Suprapubic skin (tissue), 4 donors: ENCODE measurements around the gene SLC8A1. TPM values are rescaled to one million over a fixed set of nuclear protein-coding genes. Genes with fewer than 3 reads are reported as not detected.
A peak's percentile ranks its signal among the peaks of the same experiment; 100 is the strongest.

Experiments
- DNase-seq, 2 donors: peaks; one replicate each; pipeline ENCODE4 v3.0.0-alpha.2; 2019; ENCODE audit warnings: low spot score in 2 of 2
- H3K27ac ChIP-seq: fragments of 200-600 bp; sonication (generic); one replicate; pipeline ENCODE4 v1.5.1; 2019
- H3K27me3 ChIP-seq: fragments of 200-600 bp; sonication (generic); one replicate; pipeline ENCODE4 v1.5.1; 2019
- H3K36me3 ChIP-seq: fragments of 200-600 bp; sonication (generic); one replicate; pipeline ENCODE4 v1.5.1; 2019
- H3K4me1 ChIP-seq: fragments of 200-600 bp; sonication (generic); one replicate; pipeline ENCODE4 v1.5.1; 2019
- H3K4me3 ChIP-seq: fragments of 200-600 bp; sonication (generic); one replicate; pipeline ENCODE4 v1.5.1; 2019; ENCODE audit warnings: mild to moderate bottlenecking
- H3K9me3 ChIP-seq: fragments of 200-600 bp; sonication (generic); one replicate; pipeline ENCODE4 v1.5.1; 2019
- CTCF ChIP-seq, 2 donors: fragments of 200-600 bp in 1 of 2; fragments of 450-650 bp in 1 of 2; sonication (generic) in 1 of 2; IDR thresholded peaks; one replicate each; pipeline ENCODE4 v1.5.1; 2016 to 2019; ENCODE audit warnings: antibody characterized with exemption in 2 of 2, mild to moderate bottlenecking in 1 of 2, moderate library complexity in 1 of 2
- EP300 ChIP-seq: sonication (generic); formaldehyde crosslinking; IDR thresholded peaks from one replicate; pipeline ENCODE4 v1.6.1; 2017; ENCODE audit warnings: antibody characterized with exemption
- POLR2A ChIP-seq, 2 donors: fragments of 450-650 bp; IDR thresholded peaks; one replicate each; pipeline ENCODE4 v1.6.1; 2017; ENCODE audit warnings: antibody characterized with exemption in 2 of 2, mild to moderate bottlenecking in 2 of 2, moderate library complexity in 2 of 2
- POLR2AphosphoS5 ChIP-seq, 3 donors: sonication (generic); formaldehyde crosslinking; IDR thresholded peaks; one replicate each; pipeline ENCODE4 v1.6.1; 2017; ENCODE audit warnings: antibody characterized with exemption in 3 of 3
- WGBS: methylation state at CpG from one replicate; pipeline ENCODE4 v1.1.5; 2018; 5-methylcytosine and 5-hydroxymethylcytosine counted together
- total RNA-seq, 4 donors: library from RNA; depleted of rRNA; stranded (reverse); fragments of >200 nt; gene quantifications; one replicate each; pipeline ENCODE4 v1.1.0, GENCODE V29; 2016

The SLC8A1 gene
- total RNA-seq, 4 donors from 2014 or later = 2.4 to 14.4 (median 9.9) TPM

- H3K27me3 ChIP-seq = no peaks in the 10 kb centered on the region
Measured at GRCh38 chr2:40363231-40363630, 88.7 kb downstream of the SLC8A1 start.

GRCh38 chr2:40361478-40361877, 90.4 kb downstream of the SLC8A1 start:
- H3K9me3 ChIP-seq = no peaks in the 10 kb centered on the region
- no peaks in the 10 kb centered on the region for H3K4me1 ChIP-seq

More at GRCh38 chr2:40363231-40363630, 88.7 kb downstream of the SLC8A1 start:
- no peaks in the 10 kb centered on the region for H3K9me3 ChIP-seq
- no peaks in the 10 kb centered on the region for H3K4me1 ChIP-seq
- no peaks in the 10 kb centered on the region for H3K36me3 ChIP-seq
- 75% methylated on average over 1 of the region's 1 CpG for WGBS
- no peak overlapping the region for H3K27ac ChIP-seq
- DNase-seq = no peak
- TF ChIP-seq CTCF (IDR thresholded peaks at IDR 0.05) (no peak), EP300 (peak; percentile 3)
- no peak overlapping the region for H3K4me3 ChIP-seq

GRCh38 chr2:40360652-40361051, 91.2 kb downstream of the SLC8A1 start:
- Histone ChIP-seq H3K27me3 (no peaks in the 10 kb centered on the region), H3K4me3 (no peak overlapping the region), H3K9me3 (no peaks in the 10 kb centered on the region), H3K27ac (no peak overlapping the region), H3K36me3 (no peaks in the 10 kb centered on the region), H3K4me1 (no peaks in the 10 kb centered on the region)
- WGBS = 63% methylated on average over 1 of the region's 1 CpG
- no peak for DNase-seq
- TF ChIP-seq POLR2A (IDR thresholded peaks at IDR 0.05) (no peak), POLR2AphosphoS5 (IDR thresholded peaks at IDR 0.05) (no peak), CTCF (IDR thresholded peaks at IDR 0.05) (no peak), EP300 (no peak)

More at GRCh38 chr2:40361478-40361877, 90.4 kb downstream of the SLC8A1 start:
- no peak overlapping the region for H3K4me3 ChIP-seq
- no peaks in the 10 kb centered on the region for H3K27me3 ChIP-seq
- 95% methylated on average over 4 of the region's 4 CpGs for WGBS
- H3K27ac ChIP-seq = no peak overlapping the region
- no peak for DNase-seq
- TF ChIP-seq POLR2A (IDR thresholded peaks at IDR 0.05) (no peak), CTCF (IDR thresholded peaks at IDR 0.05) (no peak), EP300 (no peak), POLR2AphosphoS5 (IDR thresholded peaks at IDR 0.05) (no peak)
- no peaks in the 10 kb centered on the region for H3K36me3 ChIP-seq

- 90% methylated on average over 2 of the region's 2 CpGs for WGBS
- no peak overlapping the region for H3K27ac ChIP-seq
Measured at GRCh38 chr2:40359811-40360210, 92.1 kb downstream of the SLC8A1 start.

GRCh38 chr2:40358783-40359182, 93.1 kb downstream of the SLC8A1 start:
- Histone ChIP-seq H3K36me3 (no peaks in the 10 kb centered on the region), H3K27ac (no peak overlapping the region), H3K4me1 (no peaks in the 10 kb centered on the region), H3K4me3 (no peak overlapping the region), H3K27me3 (no peaks in the 10 kb centered on the region), H3K9me3 (no peaks in the 10 kb centered on the region)
- 90% methylated on average over 8 of the region's 8 CpGs for WGBS
- TF ChIP-seq CTCF (IDR thresholded peaks at IDR 0.05) (no peak), POLR2A (IDR thresholded peaks at IDR 0.05) (no peak), EP300 (no peak), POLR2AphosphoS5 (IDR thresholded peaks at IDR 0.05) (no peak)
- DNase-seq = no peak

More at GRCh38 chr2:40359811-40360210, 92.1 kb downstream of the SLC8A1 start:
- Histone ChIP-seq H3K4me3 (no peak overlapping the region), H3K27me3 (no peaks in the 10 kb centered on the region), H3K4me1 (no peaks in the 10 kb centered on the region), H3K36me3 (no peaks in the 10 kb centered on the region), H3K9me3 (no peaks in the 10 kb centered on the region)
- DNase-seq = no peak
- TF ChIP-seq CTCF (IDR thresholded peaks at IDR 0.05) (no peak), EP300 (no peak), POLR2AphosphoS5 (IDR thresholded peaks at IDR 0.05) (no peak), POLR2A (IDR thresholded peaks at IDR 0.05) (no peak)
